ENCODE data around the gene APOA4.

- no peak for TF ChIP-seq POLR2A (IDR thresholded peaks at IDR 0.05)
- TF ChIP-seq CTCF (IDR thresholded peaks at IDR 0.05) = no peak
Observed at GRCh38 chr11:116776522-116776984, 46.6 kb downstream of the APOA4 start.
